ENCODE measurements around the gene RFTN2. TPM values are rescaled to one million over a fixed set of nuclear protein-coding genes. Genes with fewer than 3 reads are reported as not detected.
A peak's percentile ranks its signal among the peaks of the same experiment; 100 is the strongest.

RFTN2 gene, protein sequence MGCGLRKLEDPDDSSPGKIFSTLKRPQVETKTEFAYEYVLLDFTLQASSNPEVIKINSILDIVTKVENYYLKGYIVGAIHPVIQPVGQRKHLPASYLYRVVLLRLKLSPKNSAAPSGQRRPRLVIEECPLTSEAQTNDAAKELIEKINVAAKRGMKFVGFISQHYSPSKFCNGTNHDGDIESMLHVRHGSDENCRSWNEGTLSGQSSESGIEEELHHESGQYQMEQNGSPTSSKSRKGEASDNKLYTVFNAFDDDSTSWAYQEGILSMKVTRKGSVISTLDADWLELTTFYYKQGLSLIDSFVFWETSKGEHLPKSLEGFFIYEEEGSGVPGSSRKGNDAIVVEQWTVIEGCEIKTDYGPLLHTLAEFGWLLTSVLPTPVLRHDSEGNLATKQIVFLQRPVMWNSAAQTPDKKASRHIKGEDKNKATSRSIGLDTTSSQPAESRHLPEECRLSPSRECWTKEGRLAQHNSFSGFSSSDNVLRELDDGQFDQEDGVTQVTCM
- total RNA-seq (2014; rRNA removed; shearing (Covaris generic)) (1.6 and 2.1 TPM in 2 replicates), polyA plus RNA-seq (2016; fragmentation: Nextera tagmentation; extraction: Ambion mirVana) (2.2 and 2.6 TPM in 2 replicates)

DNA sequence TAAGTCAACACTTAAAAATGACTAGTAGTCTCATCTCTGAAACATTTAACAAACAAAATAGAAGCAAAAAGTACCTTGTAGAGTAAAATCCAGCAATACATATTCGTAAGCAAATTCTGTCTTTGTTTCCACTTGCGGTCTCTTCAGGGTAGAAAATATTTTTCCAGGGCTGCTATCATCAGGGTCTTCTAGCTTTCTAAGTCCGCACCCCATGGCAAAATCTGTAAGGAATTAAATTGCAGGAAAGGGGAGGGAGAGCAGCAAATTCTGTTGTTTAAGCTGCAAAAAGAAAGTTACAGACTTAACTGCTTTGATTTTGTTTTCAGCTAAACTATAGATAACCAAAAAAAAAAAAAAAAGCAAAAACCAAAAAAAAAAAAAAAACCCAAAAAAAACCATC, at the start of gene RFTN2:
TSS of gene RFTN2 (minus strand) at position 342 of the 400 bp plus-strand sequence. CDS start at position 213, 129 bp downstream.
- no peaks in the 10 kb centered on the region for H3K36me3 ChIP-seq (ENCODE audit: low read depth)
- H3K27me3 ChIP-seq (replicated peaks; ENCODE audit: insufficient read depth), result no peaks in the 10 kb centered on the region
- peaks cover 4% of the 10 kb centered on the region for H3F3A ChIP-seq (ENCODE audit: insufficient read depth)
- no peaks in the 10 kb centered on the region for H4K20me1 ChIP-seq (ENCODE audit: insufficient read depth)
- no peaks in the 10 kb centered on the region for H3K9me3 ChIP-seq (ENCODE audit: low read depth)
- peak within 1 kb of the TSS; percentile 85 for H3K4me3 ChIP-seq
- no peaks in the 10 kb centered on the region for H3K9me2 ChIP-seq (ENCODE audit: insufficient read depth)
- H2AFZ ChIP-seq, result peak within 1 kb of the TSS; percentile 93
- in situ Hi-C loops (cut with MboI), result no loop called here
- peak within 1 kb of the TSS; percentile 91 for H3K27ac ChIP-seq
- WGBS, 2 experiments (ENCODE audit: low coverage in 1 of 2, low lambda C conversion rate in 2 of 2, missing lambda C conversion rate in 2 of 2), result 0 to 1% methylated on average over 3 of the region's 3 CpGs
- DNase-seq, result peak; percentile 40
- peak within 1 kb of the TSS; percentile 96 for H3K9ac ChIP-seq
- H3K4me2 ChIP-seq (ENCODE audit: unreplicated experiment), result peak within 1 kb of the TSS; percentile 97
- no peaks in the 10 kb centered on the region for H3K79me2 ChIP-seq (ENCODE audit: insufficient read depth)
- peaks cover 30% of the 10 kb centered on the region for H3K4me1 ChIP-seq (ENCODE audit: insufficient read depth)
- TF ChIP-seq EZH2 (IDR thresholded peaks at IDR 0.05; ENCODE audit: insufficient read depth, poor library complexity, severe bottlenecking) (no peak), EZH2phosphoT487 (IDR thresholded peaks at IDR 0.05; ENCODE audit: insufficient read depth, low read depth) (no peak)

DNA sequence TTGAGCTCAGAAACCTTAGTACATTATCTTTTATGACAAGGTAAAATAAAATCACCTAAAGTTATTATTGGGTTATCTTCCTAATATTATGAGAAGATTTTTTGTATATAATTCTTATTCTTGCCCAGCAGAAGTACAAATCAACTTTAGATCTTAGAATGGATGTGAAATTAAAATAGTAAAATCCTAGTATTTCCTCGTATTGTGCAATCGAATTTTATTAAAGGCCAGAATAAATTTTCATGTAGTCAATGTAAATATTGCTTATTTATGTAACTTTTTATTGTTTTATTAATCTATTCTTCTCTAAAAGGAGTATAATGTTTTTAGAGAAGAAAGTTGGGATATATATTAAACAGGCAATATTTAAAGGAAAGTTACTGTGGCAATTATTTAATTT, 42.5 kb upstream of the RFTN2 start:
- Histone ChIP-seq H3K79me2 (ENCODE audit: insufficient read depth) (peaks cover 11% of the 10 kb centered on the region; the same call in 1 of the 2 replicates), H3K9me3 (ENCODE audit: low read depth) (no peaks in the 10 kb centered on the region), H3K4me2 (ENCODE audit: unreplicated experiment) (no peak overlapping the region), H3K9me2 (ENCODE audit: insufficient read depth) (no peaks in the 10 kb centered on the region), H3F3A (ENCODE audit: insufficient read depth) (no peaks in the 10 kb centered on the region), H3K4me1 (ENCODE audit: insufficient read depth) (no peaks in the 10 kb centered on the region), H3K27ac (no peak overlapping the region), H2AFZ (no peak overlapping the region), H4K20me1 (ENCODE audit: insufficient read depth) (no peaks in the 10 kb centered on the region), H3K4me3 (no peak overlapping the region), H3K9ac (no peak overlapping the region), H3K36me3 (ENCODE audit: low read depth) (no peaks in the 10 kb centered on the region), H3K27me3 (replicated peaks; ENCODE audit: insufficient read depth) (no peaks in the 10 kb centered on the region)
- no peak for DNase-seq
- no peak for TF ChIP-seq EZH2phosphoT487 (IDR thresholded peaks at IDR 0.05; ENCODE audit: insufficient read depth, low read depth)
- TF ChIP-seq EZH2 (IDR thresholded peaks at IDR 0.05; ENCODE audit: insufficient read depth, poor library complexity, severe bottlenecking), result no peak
- in situ Hi-C loops (cut with MboI), result no loop called here
- WGBS, 2 experiments (ENCODE audit: low coverage in 1 of 2, low lambda C conversion rate in 2 of 2, missing lambda C conversion rate in 2 of 2), result 90 to 92% methylated on average over 2 of the region's 2 CpGs

DNA sequence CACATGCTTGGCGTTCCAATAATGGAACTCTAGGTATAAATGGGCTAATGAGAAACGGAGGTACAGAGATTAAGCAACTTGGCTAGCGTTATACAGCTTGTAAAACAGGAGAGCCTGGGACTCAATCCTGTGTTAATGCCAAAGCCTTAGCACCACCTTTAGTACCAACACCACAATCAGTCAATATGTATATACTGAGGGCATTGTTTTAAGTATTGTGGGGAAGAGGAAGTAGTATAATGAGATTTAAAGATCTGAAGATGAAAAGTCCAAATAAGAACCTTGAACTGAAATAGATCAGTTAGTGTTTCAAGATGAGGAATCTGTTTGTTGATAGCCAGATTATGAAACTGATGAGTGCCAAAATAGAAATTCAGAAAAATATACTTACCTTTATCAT, 37.9 kb upstream of the RFTN2 start:
- Histone ChIP-seq H3K27ac (no peak overlapping the region), H3K27me3 (replicated peaks; ENCODE audit: insufficient read depth) (no peaks in the 10 kb centered on the region), H3K4me1 (ENCODE audit: insufficient read depth) (peaks cover 11% of the 10 kb centered on the region), H3K4me3 (no peak overlapping the region), H3F3A (ENCODE audit: insufficient read depth) (peaks cover 17% of the 10 kb centered on the region), H2AFZ (no peak overlapping the region), H3K9me2 (ENCODE audit: insufficient read depth) (no peaks in the 10 kb centered on the region), H3K9me3 (ENCODE audit: low read depth) (no peaks in the 10 kb centered on the region), H3K79me2 (ENCODE audit: insufficient read depth) (peaks cover 48% of the 10 kb centered on the region), H3K4me2 (ENCODE audit: unreplicated experiment) (no peak overlapping the region), H3K9ac (no peak overlapping the region), H4K20me1 (ENCODE audit: insufficient read depth) (no peaks in the 10 kb centered on the region), H3K36me3 (ENCODE audit: low read depth) (no peaks in the 10 kb centered on the region)
- WGBS, 2 experiments (ENCODE audit: low coverage in 1 of 2, low lambda C conversion rate in 2 of 2, missing lambda C conversion rate in 2 of 2), result 66% methylated on average over 3 of the region's 3 CpGs
- in situ Hi-C loops (cut with MboI), result no loop called here
- TF ChIP-seq EZH2 (IDR thresholded peaks at IDR 0.05; ENCODE audit: insufficient read depth, poor library complexity, severe bottlenecking), result no peak
- TF ChIP-seq EZH2phosphoT487 (IDR thresholded peaks at IDR 0.05; ENCODE audit: insufficient read depth, low read depth), result no peak
- no peak for DNase-seq

- H3K9me3 ChIP-seq (ENCODE audit: low read depth), result no peaks in the 10 kb centered on the region
- H2AFZ ChIP-seq, result no peak overlapping the region
- H4K20me1 ChIP-seq (ENCODE audit: insufficient read depth), result no peaks in the 10 kb centered on the region; the same call in 1 of the 2 replicates
- no peak overlapping the region for H3K9ac ChIP-seq
- no peaks in the 10 kb centered on the region for H3K27me3 ChIP-seq (replicated peaks; ENCODE audit: insufficient read depth)
- no peak overlapping the region for H3K4me3 ChIP-seq
- DNase-seq, result peak; percentile 80
- no peak overlapping the region for H3K4me2 ChIP-seq (ENCODE audit: unreplicated experiment)
- H3K9me2 ChIP-seq (ENCODE audit: insufficient read depth), result no peaks in the 10 kb centered on the region
- H3K79me2 ChIP-seq (ENCODE audit: insufficient read depth), result peaks cover 63% of the 10 kb centered on the region
- in situ Hi-C loops (cut with MboI), result no loop called here
- H3K4me1 ChIP-seq (ENCODE audit: insufficient read depth), result peaks cover 26% of the 10 kb centered on the region
- H3K27ac ChIP-seq, result no peak overlapping the region
- TF ChIP-seq EZH2phosphoT487 (IDR thresholded peaks at IDR 0.05; ENCODE audit: insufficient read depth, low read depth) (no peak), EZH2 (IDR thresholded peaks at IDR 0.05; ENCODE audit: insufficient read depth, poor library complexity, severe bottlenecking) (no peak)
- H3F3A ChIP-seq (ENCODE audit: insufficient read depth), result peaks cover 24% of the 10 kb centered on the region
- H3K36me3 ChIP-seq (ENCODE audit: low read depth), result no peaks in the 10 kb centered on the region
These were observed 36.2 kb upstream of the RFTN2 start for GRCh38 chr2:197711578-197711977.

Data from GM23248 (cell line).